ENCODE results near the gene AGER. TPM values are rescaled to one million over a fixed set of nuclear protein-coding genes. Genes with fewer than 3 reads are reported as not detected.
A peak's percentile ranks its signal among the peaks of the same experiment; 100 is the strongest.

The AGER gene
- total RNA-seq, 4 donors from 2014 or later: 0.59 to 1.7 (median 1.4) TPM

- Histone ChIP-seq H3K4me1 (peaks cover 27 to 76% (median 44%) of the 10 kb centered on the region in 3 donors), H3K36me3 (peaks cover 6 to 44% (median 6%) of the 10 kb centered on the region in 3 donors), H3K27ac (peak overlapping the region; percentile 90 to 97 (median 96)), H3K27me3 (no peaks in the 10 kb centered on the region), H3K4me3 (peak overlapping the region; percentile 39 to 96 (median 80)), H3K9me3 (no peaks in the 10 kb centered on the region)
- no peak for DNase-seq
- TF ChIP-seq CTCF (IDR thresholded peaks at IDR 0.05) (no peak), POLR2A (IDR thresholded peaks at IDR 0.05) (peak in 1 of 4 donors; percentile 25)
- WGBS, 2 donors: 2% methylated on average over 17 of the region's 24 CpGs
- intact Hi-C loops (cut with DNase I): no loop called here
Observed at GRCh38 chr6:32178547-32179440, 5.3 kb downstream of the AGER start.

- intact Hi-C loops (cut with DNase I): no loop called here
- H3K27ac ChIP-seq: peak within 1 kb of the TSS; percentile 90 to 97 (median 96)
- no peaks in the 10 kb centered on the region for H3K9me3 ChIP-seq
- 0% methylated on average over 21 to 22 of the region's 33 CpGs for WGBS, 2 donors
- peak in 2 of 4 donors; percentile 8 to 47 for TF ChIP-seq POLR2A (IDR thresholded peaks at IDR 0.05)
- no peak for TF ChIP-seq CTCF (IDR thresholded peaks at IDR 0.05)
- DNase-seq: peak; percentile 90
- H3K36me3 ChIP-seq: peaks cover 0 to 36% (median 6%) of the 10 kb centered on the region in 3 donors
- peak within 1 kb of the TSS; percentile 39 to 96 (median 80) for H3K4me3 ChIP-seq
- H3K4me1 ChIP-seq: peaks cover 27 to 84% (median 45%) of the 10 kb centered on the region in 3 donors
- no peaks in the 10 kb centered on the region for H3K27me3 ChIP-seq
Observed at GRCh38 chr6:32177788-32178546, 6.1 kb downstream of the AGER start, which contains the start of gene RNF5. Gene RNF5 (plus strand): TSS chr6:32178405. CDS start chr6:32178512, 107 bp downstream.

GRCh38 chr6:32177183-32177787 lies 6.8 kb downstream of the AGER start:
- Histone ChIP-seq H3K4me3 (peak overlapping the region; percentile 39 to 96 (median 80)), H3K4me1 (peaks cover 27 to 86% (median 48%) of the 10 kb centered on the region in 3 donors), H3K36me3 (peaks cover 0 to 29% (median 6%) of the 10 kb centered on the region in 3 donors), H3K27ac (peak overlapping the region; percentile 90 to 97 (median 96)), H3K9me3 (no peaks in the 10 kb centered on the region), H3K27me3 (no peaks in the 10 kb centered on the region)
- WGBS, 2 donors: 0% methylated on average over 15 to 19 of the region's 20 CpGs
- no peak for DNase-seq
- intact Hi-C loops (cut with DNase I): no loop called here
- TF ChIP-seq CTCF (IDR thresholded peaks at IDR 0.05) (no peak), POLR2A (IDR thresholded peaks at IDR 0.05) (peak in 2 of 4 donors; percentile 18 to 38)

GRCh38 chr6:32176476-32177182 lies 7.4 kb downstream of the AGER start:
- Histone ChIP-seq H3K27ac (peak overlapping the region; percentile 90 to 97 (median 96)), H3K27me3 (no peaks in the 10 kb centered on the region), H3K9me3 (no peaks in the 10 kb centered on the region), H3K4me1 (peaks cover 27 to 79% (median 43%) of the 10 kb centered on the region in 3 donors), H3K36me3 (peaks cover 0 to 23% (median 6%) of the 10 kb centered on the region in 3 donors), H3K4me3 (peak overlapping the region; percentile 66 to 96 (median 90))
- DNase-seq: no peak
- TF ChIP-seq CTCF (IDR thresholded peaks at IDR 0.05) (no peak), POLR2A (IDR thresholded peaks at IDR 0.05) (no peak)
- WGBS, 2 donors: 8 to 18% methylated on average over 5 of the region's 5 CpGs
- intact Hi-C loops (cut with DNase I): no loop called here
